GM12875 (cell line): ENCODE data around the gene SLIT3.

ENCODE experiments used
- H3K4me3 ChIP-seq: one replicate; pipeline ENCODE4 v1.5.1; 2011; ENCODE audit warnings: low read depth, low read length, control low read depth
- CTCF ChIP-seq: IDR thresholded peaks from 2 replicates; pipeline ENCODE4 v1.5.1; 2011; ENCODE audit warnings: low read depth, mild to moderate bottlenecking, control low read depth, inconsistent platforms, low read length, moderate library complexity, borderline replicate concordance; ENCODE audit not compliant: insufficient read depth

Gene SLIT3

GRCh38 chr5:168852329-168852728 lies 448.6 kb downstream of the SLIT3 start:
- H3K4me3 ChIP-seq: no peak overlapping the region
- no peak for TF ChIP-seq CTCF

GRCh38 chr5:168851902-168852321 lies 449.0 kb downstream of the SLIT3 start:
- TF ChIP-seq CTCF: no peak
- H3K4me3 ChIP-seq: no peak overlapping the region

GRCh38 chr5:168850683-168851082 lies 450.3 kb downstream of the SLIT3 start:
- H3K4me3 ChIP-seq: no peak overlapping the region
- no peak for TF ChIP-seq CTCF

GRCh38 chr5:168848569-168848968 lies 452.4 kb downstream of the SLIT3 start:
- no peak for TF ChIP-seq CTCF
- no peak overlapping the region for H3K4me3 ChIP-seq

- no peak for TF ChIP-seq CTCF
- no peak overlapping the region for H3K4me3 ChIP-seq
Measured at GRCh38 chr5:168847511-168848073, 453.3 kb downstream of the SLIT3 start.

- no peak for TF ChIP-seq CTCF
- no peak overlapping the region for H3K4me3 ChIP-seq
Measured at GRCh38 chr5:168844922-168845296, 456.0 kb downstream of the SLIT3 start.

GRCh38 chr5:168844016-168844921 lies 456.7 kb downstream of the SLIT3 start:
- no peak overlapping the region for H3K4me3 ChIP-seq
- no peak for TF ChIP-seq CTCF
